Vagina (tissue), 2 donors: ENCODE data around the gene USP53.

ENCODE experiments used
- POLR2AphosphoS5 ChIP-seq, 2 donors: sonication (generic); formaldehyde crosslinking; IDR thresholded peaks; one replicate each; pipeline ENCODE4 v1.9.0; 2017; ENCODE audit warnings: antibody characterized with exemption in 2 of 2, mild to moderate bottlenecking in 2 of 2, low read depth in 1 of 2; ENCODE audit not compliant: insufficient read depth in 1 of 2
- TF ChIP-seq, protein P1 (sequence below), 3 experiments: fragments of 450-650 bp in 2 of 3; fragments of 200-600 bp in 1 of 3; sonication (generic) in 1 of 3; IDR thresholded peaks; one replicate each; pipeline ENCODE4 v1.5.1; 2017 to 2019; ENCODE audit warnings: antibody characterized with exemption in 3 of 3, mild to moderate bottlenecking in 2 of 3, moderate library complexity in 2 of 3

DNA sequence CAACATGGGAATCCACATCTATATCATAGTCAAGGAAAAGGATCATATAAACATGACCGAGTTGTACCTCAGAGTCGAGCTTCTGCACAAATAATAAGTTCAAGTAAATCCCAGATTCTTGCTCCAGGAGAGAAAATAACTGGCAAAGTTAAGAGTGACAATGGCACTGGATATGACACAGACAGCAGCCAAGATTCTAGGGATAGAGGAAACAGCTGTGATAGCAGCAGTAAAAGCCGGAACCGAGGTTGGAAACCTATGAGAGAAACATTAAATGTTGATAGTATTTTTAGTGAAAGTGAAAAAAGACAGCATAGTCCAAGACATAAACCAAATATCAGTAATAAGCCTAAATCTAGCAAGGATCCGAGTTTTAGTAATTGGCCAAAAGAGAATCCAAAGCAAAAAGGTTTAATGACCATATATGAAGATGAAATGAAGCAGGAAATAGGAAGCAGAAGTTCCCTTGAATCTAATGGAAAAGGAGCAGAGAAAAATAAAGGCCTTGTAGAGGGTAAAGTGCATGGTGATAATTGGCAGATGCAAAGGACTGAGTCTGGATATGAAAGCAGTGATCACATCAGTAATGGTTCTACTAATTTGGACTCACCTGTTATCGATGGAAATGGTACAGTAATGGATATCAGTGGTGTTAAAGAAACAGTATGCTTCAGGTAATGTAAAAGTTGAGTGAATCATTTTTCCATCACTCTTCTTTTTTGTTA, 59.0 kb downstream of the USP53 start:
- TF ChIP-seq, protein P1, sequence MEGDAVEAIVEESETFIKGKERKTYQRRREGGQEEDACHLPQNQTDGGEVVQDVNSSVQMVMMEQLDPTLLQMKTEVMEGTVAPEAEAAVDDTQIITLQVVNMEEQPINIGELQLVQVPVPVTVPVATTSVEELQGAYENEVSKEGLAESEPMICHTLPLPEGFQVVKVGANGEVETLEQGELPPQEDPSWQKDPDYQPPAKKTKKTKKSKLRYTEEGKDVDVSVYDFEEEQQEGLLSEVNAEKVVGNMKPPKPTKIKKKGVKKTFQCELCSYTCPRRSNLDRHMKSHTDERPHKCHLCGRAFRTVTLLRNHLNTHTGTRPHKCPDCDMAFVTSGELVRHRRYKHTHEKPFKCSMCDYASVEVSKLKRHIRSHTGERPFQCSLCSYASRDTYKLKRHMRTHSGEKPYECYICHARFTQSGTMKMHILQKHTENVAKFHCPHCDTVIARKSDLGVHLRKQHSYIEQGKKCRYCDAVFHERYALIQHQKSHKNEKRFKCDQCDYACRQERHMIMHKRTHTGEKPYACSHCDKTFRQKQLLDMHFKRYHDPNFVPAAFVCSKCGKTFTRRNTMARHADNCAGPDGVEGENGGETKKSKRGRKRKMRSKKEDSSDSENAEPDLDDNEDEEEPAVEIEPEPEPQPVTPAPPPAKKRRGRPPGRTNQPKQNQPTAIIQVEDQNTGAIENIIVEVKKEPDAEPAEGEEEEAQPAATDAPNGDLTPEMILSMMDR (IDR thresholded peaks at IDR 0.05): no peak
- TF ChIP-seq POLR2AphosphoS5 (IDR thresholded peaks at IDR 0.05; ENCODE audit: insufficient read depth in 1 of 2, low read depth in 1 of 2): no peak
